ENCODE data around the gene STC2.

DNA sequence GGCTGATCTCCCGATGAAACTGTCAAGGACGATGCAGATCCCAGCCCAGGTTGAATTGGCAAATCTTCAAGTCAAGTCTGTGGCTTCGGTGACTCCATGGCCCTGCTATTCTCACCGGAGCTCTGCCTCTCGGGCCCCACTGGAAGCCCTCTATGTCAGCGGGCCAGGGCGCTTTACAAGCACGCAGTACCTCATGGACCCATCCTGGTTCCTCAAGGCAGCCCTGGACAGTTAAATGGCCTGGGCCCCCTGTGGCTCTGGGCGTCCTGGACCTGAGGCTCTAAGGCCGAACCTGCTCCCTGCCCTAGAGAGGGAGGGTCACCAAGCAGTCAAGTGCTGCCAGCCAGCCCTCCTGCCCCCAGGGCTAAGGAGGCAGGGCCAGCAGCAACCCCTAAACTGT, 45.3 kb downstream of the STC2 start:
- TF ChIP-seq, protein P1, sequence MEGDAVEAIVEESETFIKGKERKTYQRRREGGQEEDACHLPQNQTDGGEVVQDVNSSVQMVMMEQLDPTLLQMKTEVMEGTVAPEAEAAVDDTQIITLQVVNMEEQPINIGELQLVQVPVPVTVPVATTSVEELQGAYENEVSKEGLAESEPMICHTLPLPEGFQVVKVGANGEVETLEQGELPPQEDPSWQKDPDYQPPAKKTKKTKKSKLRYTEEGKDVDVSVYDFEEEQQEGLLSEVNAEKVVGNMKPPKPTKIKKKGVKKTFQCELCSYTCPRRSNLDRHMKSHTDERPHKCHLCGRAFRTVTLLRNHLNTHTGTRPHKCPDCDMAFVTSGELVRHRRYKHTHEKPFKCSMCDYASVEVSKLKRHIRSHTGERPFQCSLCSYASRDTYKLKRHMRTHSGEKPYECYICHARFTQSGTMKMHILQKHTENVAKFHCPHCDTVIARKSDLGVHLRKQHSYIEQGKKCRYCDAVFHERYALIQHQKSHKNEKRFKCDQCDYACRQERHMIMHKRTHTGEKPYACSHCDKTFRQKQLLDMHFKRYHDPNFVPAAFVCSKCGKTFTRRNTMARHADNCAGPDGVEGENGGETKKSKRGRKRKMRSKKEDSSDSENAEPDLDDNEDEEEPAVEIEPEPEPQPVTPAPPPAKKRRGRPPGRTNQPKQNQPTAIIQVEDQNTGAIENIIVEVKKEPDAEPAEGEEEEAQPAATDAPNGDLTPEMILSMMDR (IDR thresholded peaks at IDR 0.05), result no peak
- no peak for TF ChIP-seq POLR2A (IDR thresholded peaks at IDR 0.05)
